GM19238 (cell line): ENCODE data around the gene WDFY3.
"Not testable (repeated sequence)": the region's sequence is repeated elsewhere in the genome, so short reads cannot be mapped to it uniquely, and the experiment has no call there.

Source experiments
- DNase-seq: peaks from one replicate; pipeline ENCODE4 v3.0.0; 2011; ENCODE audit warnings: low spot score; ENCODE audit not compliant: insufficient read length

The WDFY3 gene

GRCh38 chr4:84722720-84723119, 243.8 kb downstream of the WDFY3 start:
- no peak for DNase-seq

GRCh38 chr4:84719115-84719514, 247.4 kb downstream of the WDFY3 start:
- no peak for DNase-seq

GRCh38 chr4:84718699-84719098, 247.8 kb downstream of the WDFY3 start:
- no peak for DNase-seq

DNA sequence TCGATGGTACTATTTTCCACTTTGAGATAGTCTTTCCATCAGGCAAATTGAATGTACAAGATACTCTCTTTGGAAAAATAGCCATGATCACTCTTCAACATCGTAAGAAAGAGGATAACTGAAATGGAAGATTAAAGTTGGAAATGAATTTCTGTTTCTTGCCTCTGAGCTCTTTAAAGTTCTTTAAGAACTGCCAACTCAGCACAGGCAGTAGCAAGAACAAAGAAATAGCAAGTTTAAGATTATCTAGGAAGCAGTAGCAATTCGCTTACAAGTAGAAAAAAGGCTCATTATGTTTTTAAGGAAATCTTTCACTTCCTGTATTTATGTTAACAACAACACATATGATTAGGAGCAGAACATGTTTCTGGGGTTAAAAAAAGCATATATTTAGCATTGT, 255.9 kb downstream of the WDFY3 start:
- no peak for DNase-seq

- no peak for DNase-seq
Measured at GRCh38 chr4:84708406-84709135, 257.9 kb downstream of the WDFY3 start.

- DNase-seq, result no peak
Measured at GRCh38 chr4:84706286-84706685, 260.2 kb downstream of the WDFY3 start.

DNA sequence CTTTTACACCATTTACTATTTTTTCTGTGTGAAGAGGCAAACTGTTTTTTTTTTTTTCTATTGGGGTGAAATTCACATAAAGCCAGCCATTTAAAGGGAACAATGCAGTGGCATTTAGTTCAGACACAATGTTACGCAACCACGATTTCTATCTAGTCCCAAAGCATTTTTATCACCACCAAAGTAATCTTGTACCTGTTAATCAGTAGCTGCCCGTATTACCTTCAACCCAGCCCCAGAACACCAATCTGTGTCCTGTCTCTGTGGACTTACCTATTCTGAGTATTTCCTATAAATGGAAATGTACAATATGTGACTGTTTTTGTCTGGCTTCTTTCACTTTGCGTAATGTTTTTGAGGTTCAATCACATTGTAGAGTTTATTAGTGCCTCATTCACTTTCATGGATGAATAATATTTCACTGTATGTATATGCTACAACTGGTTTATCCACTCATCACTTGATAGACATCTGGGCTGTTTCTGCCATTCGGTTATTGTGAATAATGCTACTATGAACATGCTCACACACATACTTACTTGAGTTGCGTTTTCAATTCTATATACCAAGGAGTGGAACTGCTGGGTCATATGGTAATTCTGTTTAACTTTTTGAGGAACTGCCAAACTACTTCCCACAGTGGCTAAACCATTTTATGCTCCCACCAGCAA, 267.4 kb downstream of the WDFY3 start:
- DNase-seq, result no peak

- no peak for DNase-seq
Measured at GRCh38 chr4:84697615-84698201, 268.8 kb downstream of the WDFY3 start.

- no peak for DNase-seq
Measured at GRCh38 chr4:84697159-84697558, 269.3 kb downstream of the WDFY3 start.

- no peak for DNase-seq
Measured at GRCh38 chr4:84691800-84692199, 274.7 kb downstream of the WDFY3 start.

DNA sequence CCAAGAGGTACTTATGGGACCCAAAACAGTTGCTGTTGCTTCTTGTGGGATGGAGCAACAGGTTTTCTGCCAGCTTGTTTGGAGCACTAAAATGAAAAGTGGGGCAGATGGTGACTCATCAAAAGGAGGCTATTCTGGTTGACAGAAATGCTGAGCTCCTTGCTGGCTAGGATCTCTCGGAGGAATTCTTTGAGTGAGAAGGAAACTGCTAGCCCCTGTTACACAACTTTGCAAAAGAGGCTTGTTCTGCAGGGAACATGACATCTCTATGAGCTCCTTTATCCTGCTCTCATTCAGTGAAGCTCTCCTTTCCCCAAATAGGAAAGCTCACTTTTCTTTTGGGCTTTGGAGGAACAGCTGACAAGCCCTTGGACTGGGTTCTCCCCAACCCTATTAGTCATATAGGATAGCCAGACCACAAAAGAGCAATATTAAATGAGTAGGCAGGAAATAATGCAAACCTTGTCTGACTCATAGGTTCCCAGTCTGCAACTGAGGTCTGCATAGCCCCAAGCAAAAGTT, 275.3 kb downstream of the WDFY3 start:
- no peak for DNase-seq

DNA sequence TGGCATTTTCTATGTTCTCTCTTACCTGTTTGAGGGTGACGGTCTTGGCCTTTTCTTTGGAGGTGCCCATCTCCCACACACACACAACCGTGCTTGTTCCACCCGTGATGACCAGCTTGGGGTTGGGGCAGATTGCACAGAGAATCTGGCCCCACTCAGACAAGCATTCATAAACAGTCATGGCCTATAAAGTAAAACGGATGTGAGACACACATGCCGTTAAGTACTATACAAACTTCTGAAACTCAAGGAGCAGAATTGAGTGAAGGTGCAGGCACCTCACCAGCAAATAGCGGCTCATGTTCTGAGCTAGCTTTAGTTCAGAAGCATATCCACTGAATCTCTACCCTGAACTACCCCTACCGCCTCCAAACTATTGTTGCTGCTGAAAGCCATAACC, 276.0 kb downstream of the WDFY3 start:
- DNase-seq, result no peak

- DNase-seq, result no peak
Measured at GRCh38 chr4:84689197-84689596, 277.3 kb downstream of the WDFY3 start.

GRCh38 chr4:84688605-84689004, 277.9 kb downstream of the WDFY3 start:
- DNase-seq, result no peak

DNA sequence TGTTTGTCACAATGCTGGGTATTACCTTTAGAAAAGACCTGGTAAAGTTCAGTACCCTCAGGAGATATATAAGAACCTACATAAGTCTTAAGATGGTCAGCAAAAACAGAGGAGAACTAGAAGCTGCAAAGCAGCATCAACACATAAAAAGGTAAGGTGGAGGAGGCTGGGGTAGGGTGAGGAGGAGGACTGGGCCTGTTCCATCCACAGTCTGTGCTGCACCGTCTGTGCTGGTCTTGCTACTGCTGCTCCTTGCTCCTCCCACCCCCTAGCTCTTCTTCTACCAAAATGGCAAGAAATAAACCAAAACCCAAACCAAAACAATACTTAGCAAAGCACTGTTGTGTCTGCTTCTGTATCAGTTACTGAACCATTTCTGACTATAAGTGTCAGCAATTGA, 281.4 kb downstream of the WDFY3 start:
- DNase-seq, result no peak

GRCh38 chr4:84684361-84684760, 282.1 kb downstream of the WDFY3 start:
- DNase-seq, result no peak

- no peak for DNase-seq
Measured at GRCh38 chr4:84683064-84683850, 283.2 kb downstream of the WDFY3 start.

DNA sequence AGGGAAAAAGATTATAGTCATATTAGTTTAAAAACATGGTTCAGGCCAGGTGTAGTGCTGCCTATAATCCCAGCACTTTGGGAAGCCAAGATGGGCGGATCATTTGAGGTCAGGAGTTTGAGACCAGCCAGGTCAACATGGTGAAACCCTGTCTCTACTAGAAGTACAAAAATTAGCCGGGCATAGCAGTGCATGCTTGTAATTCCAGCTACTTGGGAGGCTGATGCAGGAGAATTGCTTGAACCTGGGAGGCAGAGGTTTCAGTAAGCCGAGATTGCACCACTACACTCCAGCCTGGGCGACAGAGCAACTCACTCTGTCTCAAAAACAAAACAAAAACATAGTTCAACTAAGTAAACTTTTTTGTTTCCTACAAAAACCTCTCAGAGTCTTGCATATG, 283.8 kb downstream of the WDFY3 start:
- DNase-seq, result not testable (repeated sequence)

DNA sequence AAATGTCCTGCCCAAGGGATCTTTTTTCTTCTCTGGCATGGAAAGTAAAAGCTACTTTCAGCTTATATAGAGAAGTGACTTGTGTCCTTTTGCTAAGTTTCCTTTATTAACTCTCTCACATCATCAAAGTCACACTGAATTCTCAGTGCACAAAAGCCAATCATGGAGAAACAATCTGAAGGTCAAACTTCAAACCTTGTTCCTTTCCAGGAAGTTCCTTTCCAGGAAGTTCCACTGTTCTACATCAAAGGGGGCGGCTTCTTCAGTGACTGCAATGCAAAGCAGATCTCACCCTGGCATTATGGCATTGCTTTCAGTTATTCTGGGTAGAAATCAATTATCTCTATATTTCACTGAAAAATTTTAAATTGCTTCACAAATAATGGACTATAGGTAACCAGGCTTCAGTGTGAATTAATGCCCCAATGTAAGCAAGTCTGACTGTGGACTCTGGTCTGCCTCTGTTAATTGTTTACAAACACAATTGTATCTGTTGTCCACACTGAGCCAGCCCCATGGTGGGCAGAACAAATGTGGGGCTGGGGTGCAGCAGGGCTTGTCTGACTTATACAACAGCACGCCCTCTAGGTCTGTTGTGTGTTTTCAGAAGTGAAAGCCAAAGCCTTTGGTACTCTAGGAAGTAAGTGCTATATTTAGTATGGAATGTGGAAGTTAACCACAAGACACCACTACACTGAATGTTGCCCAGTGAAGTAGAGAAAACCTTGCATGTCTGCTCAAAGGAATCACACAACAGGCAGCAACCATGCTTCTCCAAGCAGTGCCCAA, 284.8 kb downstream of the WDFY3 start:
- DNase-seq, result no peak

- no peak for DNase-seq
Measured at GRCh38 chr4:84680956-84681355, 285.5 kb downstream of the WDFY3 start.
